Dermis lymphatic vessel endothelial cell (primary cell): ENCODE results near the gene TCF7L2. TPM values are rescaled to one million over a fixed set of nuclear protein-coding genes. Genes with fewer than 3 reads are reported as not detected.

Experiments used
- total RNA-seq: library from RNA; depleted of rRNA; stranded (reverse); fragments of >200 nt; gene quantifications from 2 replicates; pipeline ENCODE4 v1.2.1, GENCODE V29; 2014

TCF7L2 gene
- 2.4 and 3.4 TPM in 2 replicates for total RNA-seq

GRCh38 chr10:112949875-112950507 lies at the start of gene TCF7L2:
TCF7L2 (plus strand) TSS chr10:112950247; CDS start chr10:112950757, 510 bp downstream.

